Memory B cell (primary cell): ENCODE measurements around the gene SLC6A6.
"Not testable (repeated sequence)": the region's sequence is repeated elsewhere in the genome, so short reads cannot be mapped to it uniquely, and the experiment has no call there.

ENCODE experiments used
- ATAC-seq: fragments of 150-1000 bp; cut with Tn5 transposase; 2 replicates; pipeline ENCODE4 v1.10.0; 2021; ENCODE audit warnings: low read depth, mild to moderate bottlenecking, moderate library complexity
- DNase-seq, 2 donors: peaks; one replicate each; pipeline ENCODE4 v3.0.0; 2022; ENCODE audit warnings: low spot score in 2 of 2
- H3K27ac Mint-ChIP-seq: one replicate; pipeline ENCODE4 v1.8.0; 2022; ENCODE audit warnings: mild to moderate bottlenecking, moderate library complexity, mixed read lengths
- H3K27me3 Mint-ChIP-seq: one replicate; pipeline ENCODE4 v1.8.0; 2022; ENCODE audit warnings: mixed read lengths
- H3K36me3 Mint-ChIP-seq: one replicate; pipeline ENCODE4 v1.8.0; 2022; ENCODE audit warnings: mild to moderate bottlenecking, mixed read lengths
- H3K4me1 Mint-ChIP-seq: one replicate; pipeline ENCODE4 v1.8.0; 2022; ENCODE audit warnings: mixed read lengths
- H3K4me3 Mint-ChIP-seq: one replicate; pipeline ENCODE4 v1.8.0; 2022; ENCODE audit warnings: mild to moderate bottlenecking, moderate library complexity, mixed read lengths
- H3K9me3 Mint-ChIP-seq: one replicate; pipeline ENCODE4 v1.8.0; 2022; ENCODE audit warnings: mixed read lengths

SLC6A6 gene

DNA sequence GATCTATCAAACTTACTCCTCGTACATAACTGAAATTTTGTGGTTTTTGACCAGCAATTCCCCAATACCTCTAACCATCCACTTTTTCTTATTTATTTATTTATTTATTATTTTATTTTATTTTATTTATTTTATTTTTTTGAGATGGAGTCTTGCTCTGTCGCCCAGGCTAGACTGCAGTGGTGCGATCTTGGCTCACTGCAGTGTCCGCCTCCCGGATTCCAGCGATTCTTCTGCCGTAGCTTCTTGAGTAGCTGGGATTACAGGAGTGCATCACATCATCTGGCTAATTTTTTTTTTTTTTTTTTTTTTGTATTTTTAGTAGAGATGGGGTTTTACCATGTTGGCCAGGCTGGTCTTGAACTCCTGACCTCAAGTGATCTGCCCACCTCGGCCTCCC, 35.3 kb downstream of the SLC6A6 start:
- not testable (repeated sequence) for ATAC-seq, H3K36me3 Mint-ChIP-seq, DNase-seq, H3K9me3 Mint-ChIP-seq, H3K4me3 Mint-ChIP-seq, H3K27me3 Mint-ChIP-seq, H3K27ac Mint-ChIP-seq
- H3K4me1 Mint-ChIP-seq: peaks cover 46% of the 10 kb centered on the region

DNA sequence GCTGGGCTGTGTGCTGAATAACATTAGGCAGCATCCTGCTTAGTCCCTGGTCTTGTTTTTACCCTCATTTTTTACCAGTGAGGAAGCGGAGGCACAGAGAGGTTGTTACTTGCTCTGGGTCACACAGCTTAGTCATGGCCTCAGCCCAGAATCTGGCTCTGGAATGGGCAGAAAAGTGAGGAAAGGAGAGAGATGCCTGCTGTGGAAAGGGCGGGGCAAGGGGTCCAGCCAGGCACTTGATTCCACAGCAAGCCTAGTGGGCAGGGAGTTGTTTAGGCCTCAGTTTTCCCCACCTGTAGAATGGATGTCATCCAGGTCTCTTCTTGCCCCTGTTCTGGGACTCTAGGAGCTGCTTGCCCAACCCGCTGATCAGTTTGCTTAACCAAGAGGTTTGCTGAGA, 35.9 kb downstream of the SLC6A6 start:
- H3K27me3 Mint-ChIP-seq: no peaks in the 10 kb centered on the region
- DNase-seq: no peak
- no peak for ATAC-seq
- no peaks in the 10 kb centered on the region for H3K36me3 Mint-ChIP-seq
- peaks cover 43% of the 10 kb centered on the region for H3K4me1 Mint-ChIP-seq
- peak overlapping the region; percentile 73 for H3K27ac Mint-ChIP-seq
- no peak overlapping the region for H3K4me3 Mint-ChIP-seq
- no peaks in the 10 kb centered on the region for H3K9me3 Mint-ChIP-seq

DNA sequence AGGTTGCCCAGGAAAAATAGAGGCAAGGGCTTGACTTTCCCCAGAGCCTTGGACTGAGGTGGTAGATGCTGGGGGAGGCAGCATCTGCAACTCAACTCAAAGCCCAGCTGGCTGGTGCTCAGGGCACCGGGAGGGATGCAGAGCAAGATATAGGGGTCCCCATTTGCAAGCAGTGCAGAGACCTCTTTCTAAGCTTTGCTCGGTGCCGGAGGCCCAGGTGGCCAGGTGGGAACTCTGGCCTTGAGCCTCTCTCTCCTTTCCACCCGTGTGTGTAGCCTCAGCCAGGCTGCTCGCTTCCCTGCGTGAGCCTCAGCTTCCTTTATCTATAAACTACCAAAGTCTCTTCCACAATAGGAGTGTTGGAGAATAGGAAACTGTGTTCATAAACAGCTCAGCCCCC, 36.5 kb downstream of the SLC6A6 start:
- Mint-ChIP-seq H3K4me1 (peaks cover 41% of the 10 kb centered on the region), H3K36me3 (no peaks in the 10 kb centered on the region), H3K27ac (peak overlapping the region; percentile 85), H3K27me3 (no peaks in the 10 kb centered on the region), H3K4me3 (no peak overlapping the region), H3K9me3 (no peaks in the 10 kb centered on the region)
- ATAC-seq (no peak), DNase-seq (no peak)

DNA sequence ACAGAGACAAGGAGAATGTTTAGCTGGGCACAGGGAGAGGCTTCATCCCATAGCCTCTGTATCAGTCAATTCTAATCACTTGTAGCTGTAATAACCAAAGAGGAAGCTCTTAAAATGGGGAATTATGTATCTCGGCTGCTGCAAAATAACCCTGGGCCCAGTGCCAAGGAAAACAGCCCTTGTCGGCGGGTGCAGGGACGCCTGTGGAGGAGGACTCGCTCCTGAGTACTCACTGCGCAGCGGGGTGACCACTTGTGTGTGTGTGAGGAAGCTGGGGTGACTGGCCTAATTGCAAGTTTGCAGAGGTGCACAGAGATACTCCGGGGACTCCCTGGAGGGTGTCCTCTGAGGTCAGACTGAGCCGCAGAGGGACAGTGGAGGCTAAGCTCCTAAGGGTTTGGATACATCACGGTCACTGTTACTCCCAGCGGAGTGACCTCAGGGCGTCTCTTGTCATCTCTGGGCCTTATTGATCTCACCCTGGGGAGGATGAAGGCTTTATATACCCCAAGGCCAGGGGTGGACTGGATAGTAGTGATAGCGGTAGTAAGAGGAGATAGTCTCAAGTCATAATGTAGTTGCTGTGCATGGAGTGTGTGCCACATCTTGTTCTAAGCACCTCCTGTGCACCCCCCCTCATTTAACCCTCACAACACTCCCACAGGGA, 37.2 kb downstream of the SLC6A6 start:
- Mint-ChIP-seq H3K4me3 (peak overlapping the region; percentile 62), H3K36me3 (peaks cover 4% of the 10 kb centered on the region), H3K27ac (peak overlapping the region; percentile 85), H3K27me3 (no peaks in the 10 kb centered on the region), H3K4me1 (peaks cover 34% of the 10 kb centered on the region), H3K9me3 (no peaks in the 10 kb centered on the region)
- no peak for DNase-seq
- ATAC-seq: peak; percentile 50

DNA sequence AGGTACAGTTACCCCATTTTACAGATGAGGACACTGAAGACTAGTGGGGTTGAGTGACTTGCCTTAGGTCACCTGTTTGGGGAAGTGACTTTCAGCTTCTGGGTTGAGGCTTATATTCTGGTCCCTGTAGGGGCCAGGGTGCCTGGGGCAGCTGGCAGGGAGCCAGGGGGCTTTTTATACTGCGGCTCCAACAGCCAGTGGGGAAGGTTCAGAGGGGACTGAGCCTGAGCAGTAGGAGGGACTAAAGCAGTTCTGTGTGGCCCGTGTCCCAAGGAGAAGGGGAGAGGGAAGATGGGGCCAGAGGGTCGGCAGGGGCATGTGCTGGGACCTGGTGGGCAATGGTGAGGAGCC, 37.7 kb downstream of the SLC6A6 start:
- peak overlapping the region; percentile 27 for H3K4me3 Mint-ChIP-seq
- H3K27ac Mint-ChIP-seq: peak overlapping the region; percentile 85
- H3K4me1 Mint-ChIP-seq: peaks cover 29% of the 10 kb centered on the region

DNA sequence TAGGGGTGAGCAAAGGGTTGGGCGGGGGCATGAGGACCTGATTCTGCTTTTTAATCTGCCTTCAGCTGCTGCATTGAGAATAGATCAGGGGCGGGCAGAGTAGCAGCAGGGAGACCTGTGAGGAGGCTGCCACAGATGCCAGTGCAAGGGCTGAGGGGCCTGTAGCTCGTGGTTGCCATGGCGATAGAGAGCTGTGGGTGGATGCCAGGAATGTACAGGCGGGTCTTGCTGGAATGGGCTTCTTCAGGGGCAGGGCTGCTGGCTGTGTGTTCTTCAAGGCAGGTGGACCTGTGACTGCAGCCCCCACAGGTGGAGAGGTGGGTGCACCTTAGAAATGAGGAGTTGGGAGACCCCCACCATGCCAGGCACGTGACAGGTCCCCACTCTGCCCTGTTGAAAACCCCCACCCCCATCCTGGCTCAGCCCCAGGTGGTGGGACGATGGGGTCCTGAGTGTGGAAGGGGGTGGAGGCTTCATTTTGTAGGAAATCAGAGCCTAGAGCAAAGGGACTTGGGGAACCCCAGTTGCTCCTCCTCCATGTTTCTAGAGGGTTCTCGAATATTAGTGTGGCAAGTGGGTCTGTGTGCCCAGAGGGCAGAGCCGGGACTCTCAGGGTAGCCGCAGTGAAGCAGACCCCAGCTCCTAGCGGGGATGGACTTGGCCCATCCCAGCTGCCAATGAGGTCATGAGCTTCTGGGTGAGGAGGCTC, 38.3 kb downstream of the SLC6A6 start:
- Mint-ChIP-seq H3K4me1 (peaks cover 28% of the 10 kb centered on the region), H3K36me3 (peaks cover 10% of the 10 kb centered on the region), H3K27ac (peak overlapping the region; percentile 85), H3K27me3 (no peaks in the 10 kb centered on the region), H3K9me3 (no peaks in the 10 kb centered on the region), H3K4me3 (no peak overlapping the region)
- DNase-seq (no peak), ATAC-seq (peak; percentile 4)

More for the DNA sequence above, 37.7 kb downstream of the SLC6A6 start:
- ATAC-seq (peak; percentile 82), DNase-seq (peak in 1 of 2 donors; percentile 39)
- Mint-ChIP-seq H3K9me3 (no peaks in the 10 kb centered on the region), H3K36me3 (peaks cover 5% of the 10 kb centered on the region), H3K27me3 (no peaks in the 10 kb centered on the region)

DNA sequence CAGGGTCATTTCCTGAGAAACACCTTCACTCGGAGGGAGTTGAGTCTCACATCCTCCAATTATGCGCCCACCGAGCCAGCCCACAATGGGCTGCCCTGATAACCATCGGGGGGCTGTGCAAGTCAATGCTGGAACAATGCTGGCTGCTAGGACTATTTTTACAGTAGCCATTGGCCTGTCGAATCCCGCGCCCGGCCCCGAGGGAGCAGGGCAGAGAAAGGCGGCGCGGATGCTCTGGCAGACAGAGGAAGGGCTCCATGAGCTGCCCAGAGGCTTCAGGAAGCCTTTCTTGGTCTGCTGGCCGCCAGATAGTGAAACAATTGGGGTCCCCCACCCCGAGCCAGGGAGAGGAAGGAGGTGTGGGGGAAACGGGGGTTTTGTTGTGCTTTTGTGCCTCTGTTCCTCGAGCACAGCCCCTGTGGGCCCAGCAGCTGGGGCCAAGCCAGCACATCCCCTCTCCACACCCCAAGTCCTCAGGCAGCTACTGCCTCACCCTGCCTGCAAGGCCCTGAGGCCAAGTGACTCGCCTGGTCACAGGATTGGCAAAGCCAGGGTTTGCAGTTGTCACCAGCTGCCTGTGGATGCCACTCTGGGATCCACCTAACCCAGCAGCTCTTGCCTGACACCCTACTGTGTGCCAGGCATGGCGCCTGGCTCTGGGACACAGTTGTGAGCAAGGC, 39.0 kb downstream of the SLC6A6 start:
- Mint-ChIP-seq H3K9me3 (no peaks in the 10 kb centered on the region), H3K27ac (no peak overlapping the region), H3K27me3 (no peaks in the 10 kb centered on the region), H3K36me3 (peaks cover 16% of the 10 kb centered on the region), H3K4me3 (no peak overlapping the region), H3K4me1 (peaks cover 28% of the 10 kb centered on the region)
- no peak for ATAC-seq
- DNase-seq: no peak

DNA sequence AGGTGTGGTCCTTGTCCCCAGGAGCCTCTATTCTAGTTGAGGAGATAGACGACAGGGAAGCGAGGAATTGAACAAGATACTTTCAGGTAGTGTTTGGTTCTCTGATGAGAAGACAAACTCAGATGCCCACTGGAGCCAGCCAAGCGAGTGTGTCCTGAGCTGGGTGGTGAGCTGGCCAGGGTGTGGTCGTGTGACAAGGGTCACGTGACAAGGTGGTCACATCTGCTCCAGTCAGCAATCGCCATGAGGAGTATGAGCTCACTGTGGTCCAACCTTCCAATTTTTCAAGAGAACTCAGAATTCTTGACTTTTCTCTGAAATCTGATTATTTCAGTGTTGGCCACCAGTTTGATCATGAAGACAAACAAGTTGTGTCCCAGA, 39.5 kb downstream of the SLC6A6 start:
- H3K27me3 Mint-ChIP-seq: no peaks in the 10 kb centered on the region
- DNase-seq (no peak), ATAC-seq (no peak)
- H3K4me3 Mint-ChIP-seq: no peak overlapping the region
- no peak overlapping the region for H3K27ac Mint-ChIP-seq
- peaks cover 19% of the 10 kb centered on the region for H3K36me3 Mint-ChIP-seq
- peaks cover 26% of the 10 kb centered on the region for H3K4me1 Mint-ChIP-seq
- H3K9me3 Mint-ChIP-seq: no peaks in the 10 kb centered on the region

DNA sequence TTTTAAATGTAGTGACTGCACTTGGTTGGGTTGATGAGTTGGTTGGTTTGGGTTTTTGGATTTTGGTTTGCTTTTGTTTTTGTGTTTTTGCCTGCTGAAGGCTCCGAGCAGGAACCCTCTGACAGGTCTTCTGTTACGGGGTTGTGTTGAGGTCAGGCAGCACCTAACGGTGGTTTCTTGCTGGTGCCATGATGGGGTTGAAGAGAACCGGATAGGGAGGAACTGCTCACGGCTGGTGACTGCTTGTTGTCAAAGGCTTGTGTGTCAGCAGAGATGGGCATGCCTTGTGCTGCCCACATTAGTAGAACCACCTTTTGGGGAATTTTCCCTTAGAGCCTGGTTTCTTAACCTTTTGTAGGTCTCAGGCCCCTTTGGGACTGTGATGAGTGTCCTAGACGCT, 42.0 kb downstream of the SLC6A6 start:
- Mint-ChIP-seq H3K36me3 (peaks cover 35% of the 10 kb centered on the region), H3K4me1 (peaks cover 18% of the 10 kb centered on the region), H3K27me3 (no peaks in the 10 kb centered on the region), H3K4me3 (no peak overlapping the region), H3K9me3 (no peaks in the 10 kb centered on the region), H3K27ac (peak overlapping the region; percentile 65)
- ATAC-seq (no peak), DNase-seq (no peak)

DNA sequence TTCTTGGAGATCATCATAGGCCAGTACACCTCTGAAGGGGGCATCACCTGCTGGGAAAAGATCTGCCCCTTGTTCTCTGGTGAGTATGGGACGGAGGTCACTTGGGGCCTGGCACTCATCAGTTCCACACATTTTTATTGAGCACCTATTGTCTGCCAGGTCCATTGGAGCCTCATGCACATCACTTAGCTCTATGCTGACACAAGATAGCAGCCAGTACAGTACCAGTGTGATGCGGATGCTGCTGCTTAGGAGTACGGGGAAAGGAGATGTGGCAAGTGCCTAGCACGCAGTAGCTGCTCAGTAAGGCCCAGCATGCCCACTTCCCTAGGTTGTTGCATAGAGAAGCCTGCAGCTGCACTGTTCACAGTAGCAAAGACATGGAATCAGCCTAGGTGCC, 43.4 kb downstream of the SLC6A6 start:
- Mint-ChIP-seq H3K27me3 (no peaks in the 10 kb centered on the region), H3K36me3 (peaks cover 38% of the 10 kb centered on the region), H3K4me1 (peaks cover 8% of the 10 kb centered on the region), H3K4me3 (no peak overlapping the region), H3K27ac (peak overlapping the region; percentile 60), H3K9me3 (no peaks in the 10 kb centered on the region)
- no peak for ATAC-seq
- DNase-seq: no peak

DNA sequence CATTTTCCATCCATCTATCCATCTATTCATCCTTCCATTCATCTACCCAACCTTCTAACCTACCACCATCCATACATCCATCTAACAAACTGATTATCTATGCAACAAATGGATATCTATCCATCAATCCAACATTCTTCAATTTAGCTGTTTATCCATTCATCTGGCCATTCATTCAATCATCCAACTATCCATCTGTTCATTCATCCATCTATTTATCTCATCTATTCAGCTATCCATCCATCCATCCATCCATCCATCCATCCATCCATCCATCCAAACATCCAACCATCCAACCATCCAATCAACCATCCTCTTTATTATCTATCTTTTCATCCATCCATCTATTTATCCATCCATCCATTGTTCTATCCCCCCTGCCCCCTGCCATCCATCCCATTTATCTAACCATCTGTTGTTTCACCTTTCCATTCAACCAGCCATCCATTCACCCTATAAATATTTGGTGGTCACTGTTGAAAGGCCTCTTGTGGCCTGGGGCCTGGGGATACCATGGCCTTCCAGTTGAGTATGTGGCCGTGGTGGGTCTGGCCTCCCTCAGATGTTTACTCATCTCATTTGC, 44.7 kb downstream of the SLC6A6 start:
- ATAC-seq: no peak
- Mint-ChIP-seq H3K27me3 (no peaks in the 10 kb centered on the region), H3K9me3 (no peaks in the 10 kb centered on the region), H3K27ac (no peak overlapping the region), H3K4me3 (no peak overlapping the region), H3K4me1 (peaks cover 6% of the 10 kb centered on the region), H3K36me3 (peaks cover 48% of the 10 kb centered on the region)
- DNase-seq: no peak

DNA sequence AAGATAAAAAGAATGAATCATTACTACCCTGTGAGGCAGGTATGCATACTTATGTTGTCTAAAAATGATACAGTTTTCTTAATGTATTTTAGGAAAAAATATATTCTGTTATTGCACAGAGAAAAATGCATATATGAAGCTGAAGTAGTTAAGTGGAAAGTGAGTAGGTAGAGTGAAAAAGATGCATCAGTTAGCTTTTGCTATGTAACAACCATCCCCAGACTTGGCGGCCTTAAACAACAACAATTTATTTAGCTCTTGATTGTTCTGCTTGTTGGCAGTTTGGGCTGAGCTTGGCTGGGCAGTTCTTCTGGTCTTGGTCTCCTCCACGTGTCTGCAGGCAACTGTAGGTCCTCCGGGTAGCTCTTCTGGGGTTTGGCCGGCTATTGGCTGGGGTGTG, 45.7 kb downstream of the SLC6A6 start:
- ATAC-seq (no peak), DNase-seq (no peak)
- no peak overlapping the region for H3K4me3 Mint-ChIP-seq
- peak overlapping the region; percentile 33 for H3K27ac Mint-ChIP-seq
- H3K36me3 Mint-ChIP-seq: peaks cover 49% of the 10 kb centered on the region
- no peaks in the 10 kb centered on the region for H3K9me3 Mint-ChIP-seq
- no peaks in the 10 kb centered on the region for H3K27me3 Mint-ChIP-seq
- H3K4me1 Mint-ChIP-seq: peaks cover 10% of the 10 kb centered on the region

DNA sequence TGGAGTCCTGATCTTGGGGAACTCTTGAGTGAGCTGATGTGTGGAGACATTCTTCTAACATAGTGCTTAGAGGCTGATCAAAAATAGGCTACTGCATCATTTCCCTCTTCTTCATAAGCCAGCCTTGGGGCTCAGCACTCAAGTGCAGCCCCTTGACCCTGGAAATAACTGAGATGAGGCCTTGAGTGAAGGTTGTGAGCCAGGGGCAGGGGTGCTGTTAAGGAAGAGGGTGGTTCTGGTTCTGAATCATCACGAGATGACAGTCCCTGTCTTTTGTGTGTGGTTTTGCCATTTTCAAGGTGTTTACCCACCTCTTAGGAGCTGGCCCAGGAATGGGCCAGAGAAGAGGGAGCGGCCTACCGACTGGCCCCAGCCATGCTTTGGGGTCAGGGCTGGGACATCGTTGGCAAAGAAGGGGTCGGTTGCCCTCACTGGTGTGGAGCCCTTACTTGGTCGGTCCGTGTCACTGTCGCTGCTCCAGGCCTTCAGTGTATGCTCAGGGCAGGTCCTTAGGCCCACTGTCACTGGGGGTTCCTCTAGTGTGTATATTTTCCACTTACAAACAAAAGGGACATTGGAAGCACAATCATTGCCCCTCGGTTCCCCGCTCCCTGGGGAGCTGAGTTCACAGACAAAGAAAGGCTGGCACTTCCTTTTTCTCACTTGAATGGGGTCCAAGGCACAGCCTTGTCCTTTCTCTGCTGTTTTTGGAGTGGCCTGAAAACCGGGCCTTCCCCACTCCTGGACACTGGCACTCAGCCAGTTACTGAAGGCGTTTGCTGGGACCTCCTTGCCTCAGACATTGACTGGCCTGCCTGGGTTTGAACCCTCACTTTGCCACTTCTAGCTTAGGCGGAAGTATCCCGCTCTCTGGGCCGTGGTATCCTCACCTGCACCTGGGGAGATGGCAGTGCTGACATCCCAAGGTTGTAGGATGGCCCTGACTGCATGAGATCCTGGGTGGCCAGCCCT, 46.6 kb downstream of the SLC6A6 start:
- H3K4me3 Mint-ChIP-seq: no peak overlapping the region
- H3K27ac Mint-ChIP-seq: peak overlapping the region; percentile 33
- no peak for ATAC-seq

More for the DNA sequence above, 46.6 kb downstream of the SLC6A6 start:
- peaks cover 51% of the 10 kb centered on the region for H3K36me3 Mint-ChIP-seq
- H3K4me1 Mint-ChIP-seq: peaks cover 16% of the 10 kb centered on the region
- no peaks in the 10 kb centered on the region for H3K27me3 Mint-ChIP-seq
- no peaks in the 10 kb centered on the region for H3K9me3 Mint-ChIP-seq
- no peak for DNase-seq
